Ovary (tissue), 3 donors: ENCODE data around the gene PIWIL1.

ENCODE experiments used
- CTCF ChIP-seq, 3 donors: fragments of 450-650 bp in 2 of 3; fragments of 200-600 bp in 1 of 3; IDR thresholded peaks; one replicate each; pipeline versions ENCODE4 v1.5.1 to v1.8.0; 2016 to 2022; ENCODE audit warnings: antibody characterized with exemption in 3 of 3, mild to moderate bottlenecking in 1 of 3
- EP300 ChIP-seq: sonication (generic); formaldehyde crosslinking; IDR thresholded peaks from one replicate; pipeline ENCODE4 v1.6.1; 2017; ENCODE audit warnings: antibody characterized with exemption
- POLR2A ChIP-seq: fragments of 450-650 bp; IDR thresholded peaks from one replicate; pipeline ENCODE4 v1.6.1; 2017; ENCODE audit warnings: antibody characterized with exemption, mild to moderate bottlenecking, moderate library complexity
- donor health status: DM: no; HTN: no; CAD: no.

GRCh38 chr12:130356222-130356621, 18.5 kb downstream of the PIWIL1 start:
- TF ChIP-seq CTCF (IDR thresholded peaks at IDR 0.05) (no peak), EP300 (no peak), POLR2A (no peak)
